GM23338 (cell line): Measurements from ENCODE around the gene AMFR.

ENCODE experiments used
- CREB1 ChIP-seq: fragments of 250-450 bp; sonication (Bioruptor Pico); IDR thresholded peaks from 2 replicates; pipeline ENCODE4 v1.5.0; 2020; ENCODE audit warnings: low read depth, mild to moderate bottlenecking, moderate library complexity
- EZH2 ChIP-seq: fragments of 200-600 bp; sonication (generic); IDR thresholded peaks from one replicate; pipeline ENCODE4 v1.8.0; 2017; ENCODE audit warnings: antibody characterized with exemption, mild to moderate bottlenecking, low read depth; ENCODE audit not compliant: unreplicated experiment
- EZH2phosphoT487 ChIP-seq: fragments of 200-600 bp; sonication (generic); IDR thresholded peaks from one replicate; pipeline ENCODE4 v1.8.1; 2018; ENCODE audit warnings: antibody characterized with exemption; ENCODE audit not compliant: unreplicated experiment
- JUNB ChIP-seq: IDR thresholded peaks from one replicate; pipeline ENCODE4 v1.6.1; 2016; ENCODE audit warnings: antibody characterized with exemption; ENCODE audit not compliant: unreplicated experiment
- NANOG ChIP-seq: IDR thresholded peaks from 2 replicates; pipeline ENCODE4 v1.6.1; 2016; ENCODE audit warnings: antibody characterized with exemption, borderline replicate concordance
- POLR2AphosphoS5 ChIP-seq: IDR thresholded peaks from 2 replicates; pipeline ENCODE4 v1.6.1; 2016; ENCODE audit warnings: antibody characterized with exemption, low read depth
- REST ChIP-seq: IDR thresholded peaks from one replicate; pipeline ENCODE4 v1.6.1; 2018; ENCODE audit warnings: antibody characterized with exemption; ENCODE audit not compliant: unreplicated experiment
- TF ChIP-seq, protein P1 (sequence below), 2 experiments: fragments of 200-600 bp in 1 of 2; sonication (generic) in 1 of 2; conservative IDR thresholded peaks; 2 replicates each; pipeline versions ENCODE4 v1.5.1 to v1.6.1; 2016 to 2017; ENCODE audit warnings: antibody characterized with exemption in 2 of 2, low read depth in 2 of 2, mild to moderate bottlenecking in 2 of 2, moderate library complexity in 1 of 2
- TF ChIP-seq, protein P2 (sequence below): fragments of 250-450 bp; sonication (Bioruptor Pico); IDR thresholded peaks from 2 replicates; pipeline ENCODE4 v1.5.0; 2020; ENCODE audit warnings: mild to moderate bottlenecking, moderate library complexity

DNA sequence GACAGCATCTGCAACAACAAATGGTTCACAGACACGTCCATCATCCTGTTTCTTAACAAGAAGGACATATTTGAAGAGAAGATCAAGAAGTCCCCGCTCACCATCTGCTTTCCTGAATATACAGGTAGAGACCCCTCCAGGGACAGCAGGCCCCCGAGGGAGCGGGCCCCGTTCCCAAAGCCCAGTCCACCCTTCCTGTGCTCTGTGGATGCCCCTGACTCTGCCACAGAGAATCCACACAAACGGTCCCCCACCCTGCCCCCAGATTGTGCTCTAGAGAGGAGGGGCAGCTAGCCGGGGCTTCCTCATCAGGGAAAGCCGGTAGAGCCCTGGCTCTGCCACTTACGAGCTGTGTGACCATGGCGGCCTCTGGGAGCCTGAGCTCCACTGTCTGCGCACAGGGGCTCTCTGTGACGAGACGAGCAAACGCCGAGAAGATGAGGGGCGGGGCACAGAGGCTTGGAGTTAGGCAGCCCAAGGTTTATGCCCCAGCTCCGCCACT lies 84.4 kb downstream of the AMFR start:
- TF ChIP-seq, protein P1, sequence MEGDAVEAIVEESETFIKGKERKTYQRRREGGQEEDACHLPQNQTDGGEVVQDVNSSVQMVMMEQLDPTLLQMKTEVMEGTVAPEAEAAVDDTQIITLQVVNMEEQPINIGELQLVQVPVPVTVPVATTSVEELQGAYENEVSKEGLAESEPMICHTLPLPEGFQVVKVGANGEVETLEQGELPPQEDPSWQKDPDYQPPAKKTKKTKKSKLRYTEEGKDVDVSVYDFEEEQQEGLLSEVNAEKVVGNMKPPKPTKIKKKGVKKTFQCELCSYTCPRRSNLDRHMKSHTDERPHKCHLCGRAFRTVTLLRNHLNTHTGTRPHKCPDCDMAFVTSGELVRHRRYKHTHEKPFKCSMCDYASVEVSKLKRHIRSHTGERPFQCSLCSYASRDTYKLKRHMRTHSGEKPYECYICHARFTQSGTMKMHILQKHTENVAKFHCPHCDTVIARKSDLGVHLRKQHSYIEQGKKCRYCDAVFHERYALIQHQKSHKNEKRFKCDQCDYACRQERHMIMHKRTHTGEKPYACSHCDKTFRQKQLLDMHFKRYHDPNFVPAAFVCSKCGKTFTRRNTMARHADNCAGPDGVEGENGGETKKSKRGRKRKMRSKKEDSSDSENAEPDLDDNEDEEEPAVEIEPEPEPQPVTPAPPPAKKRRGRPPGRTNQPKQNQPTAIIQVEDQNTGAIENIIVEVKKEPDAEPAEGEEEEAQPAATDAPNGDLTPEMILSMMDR (conservative IDR thresholded peaks at IDR 0.05; ENCODE audit: low read depth in 2 of 2): no peak
- TF ChIP-seq CREB1 (CRISPR knock-in tag) (no peak), POLR2AphosphoS5 (no peak), EZH2phosphoT487 (no peak), REST (no peak), JUNB (no peak), EZH2 (no peak), NANOG (no peak)
- TF ChIP-seq, protein P2, sequence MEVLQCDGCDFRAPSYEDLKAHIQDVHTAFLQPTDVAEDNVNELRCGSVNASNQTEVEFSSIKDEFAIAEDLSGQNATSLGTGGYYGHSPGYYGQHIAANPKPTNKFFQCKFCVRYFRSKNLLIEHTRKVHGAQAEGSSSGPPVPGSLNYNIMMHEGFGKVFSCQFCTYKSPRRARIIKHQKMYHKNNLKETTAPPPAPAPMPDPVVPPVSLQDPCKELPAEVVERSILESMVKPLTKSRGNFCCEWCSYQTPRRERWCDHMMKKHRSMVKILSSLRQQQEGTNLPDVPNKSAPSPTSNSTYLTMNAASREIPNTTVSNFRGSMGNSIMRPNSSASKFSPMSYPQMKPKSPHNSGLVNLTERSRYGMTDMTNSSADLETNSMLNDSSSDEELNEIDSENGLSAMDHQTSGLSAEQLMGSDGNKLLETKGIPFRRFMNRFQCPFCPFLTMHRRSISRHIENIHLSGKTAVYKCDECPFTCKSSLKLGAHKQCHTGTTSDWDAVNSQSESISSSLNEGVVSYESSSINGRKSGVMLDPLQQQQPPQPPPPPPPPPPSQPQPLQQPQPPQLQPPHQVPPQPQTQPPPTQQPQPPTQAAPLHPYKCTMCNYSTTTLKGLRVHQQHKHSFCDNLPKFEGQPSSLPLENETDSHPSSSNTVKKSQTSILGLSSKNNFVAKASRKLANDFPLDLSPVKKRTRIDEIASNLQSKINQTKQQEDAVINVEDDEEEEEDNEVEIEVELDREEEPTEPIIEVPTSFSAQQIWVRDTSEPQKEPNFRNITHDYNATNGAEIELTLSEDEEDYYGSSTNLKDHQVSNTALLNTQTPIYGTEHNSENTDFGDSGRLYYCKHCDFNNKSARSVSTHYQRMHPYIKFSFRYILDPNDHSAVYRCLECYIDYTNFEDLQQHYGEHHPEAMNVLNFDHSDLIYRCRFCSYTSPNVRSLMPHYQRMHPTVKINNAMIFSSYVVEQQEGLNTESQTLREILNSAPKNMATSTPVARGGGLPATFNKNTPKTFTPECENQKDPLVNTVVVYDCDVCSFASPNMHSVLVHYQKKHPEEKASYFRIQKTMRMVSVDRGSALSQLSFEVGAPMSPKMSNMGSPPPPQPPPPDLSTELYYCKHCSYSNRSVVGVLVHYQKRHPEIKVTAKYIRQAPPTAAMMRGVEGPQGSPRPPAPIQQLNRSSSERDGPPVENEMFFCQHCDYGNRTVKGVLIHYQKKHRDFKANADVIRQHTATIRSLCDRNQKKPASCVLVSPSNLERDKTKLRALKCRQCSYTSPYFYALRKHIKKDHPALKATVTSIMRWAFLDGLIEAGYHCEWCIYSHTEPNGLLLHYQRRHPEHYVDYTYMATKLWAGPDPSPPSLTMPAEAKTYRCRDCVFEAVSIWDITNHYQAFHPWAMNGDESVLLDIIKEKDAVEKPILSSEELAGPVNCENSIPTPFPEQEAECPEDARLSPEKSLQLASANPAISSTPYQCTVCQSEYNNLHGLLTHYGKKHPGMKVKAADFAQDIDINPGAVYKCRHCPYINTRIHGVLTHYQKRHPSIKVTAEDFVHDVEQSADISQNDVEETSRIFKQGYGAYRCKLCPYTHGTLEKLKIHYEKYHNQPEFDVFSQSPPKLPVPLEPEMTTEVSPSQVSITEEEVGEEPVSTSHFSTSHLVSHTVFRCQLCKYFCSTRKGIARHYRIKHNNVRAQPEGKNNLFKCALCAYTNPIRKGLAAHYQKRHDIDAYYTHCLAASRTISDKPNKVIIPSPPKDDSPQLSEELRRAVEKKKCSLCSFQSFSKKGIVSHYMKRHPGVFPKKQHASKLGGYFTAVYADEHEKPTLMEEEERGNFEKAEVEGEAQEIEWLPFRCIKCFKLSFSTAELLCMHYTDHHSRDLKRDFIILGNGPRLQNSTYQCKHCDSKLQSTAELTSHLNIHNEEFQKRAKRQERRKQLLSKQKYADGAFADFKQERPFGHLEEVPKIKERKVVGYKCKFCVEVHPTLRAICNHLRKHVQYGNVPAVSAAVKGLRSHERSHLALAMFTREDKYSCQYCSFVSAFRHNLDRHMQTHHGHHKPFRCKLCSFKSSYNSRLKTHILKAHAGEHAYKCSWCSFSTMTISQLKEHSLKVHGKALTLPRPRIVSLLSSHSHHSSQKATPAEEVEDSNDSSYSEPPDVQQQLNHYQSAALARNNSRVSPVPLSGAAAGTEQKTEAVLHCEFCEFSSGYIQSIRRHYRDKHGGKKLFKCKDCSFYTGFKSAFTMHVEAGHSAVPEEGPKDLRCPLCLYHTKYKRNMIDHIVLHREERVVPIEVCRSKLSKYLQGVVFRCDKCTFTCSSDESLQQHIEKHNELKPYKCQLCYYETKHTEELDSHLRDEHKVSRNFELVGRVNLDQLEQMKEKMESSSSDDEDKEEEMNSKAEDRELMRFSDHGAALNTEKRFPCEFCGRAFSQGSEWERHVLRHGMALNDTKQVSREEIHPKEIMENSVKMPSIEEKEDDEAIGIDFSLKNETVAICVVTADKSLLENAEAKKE: no peak
